Neural progenitor cell (in vitro differentiated cells): ENCODE results near the gene MOSPD2.

Experiments
- CTCF ChIP-seq: fragments of 200-600 bp; sonication (generic); IDR thresholded peaks from 2 replicates; pipeline ENCODE4 v1.5.1; 2017; ENCODE audit warnings: antibody characterized with exemption, mild to moderate bottlenecking
- EZH2phosphoT487 ChIP-seq: fragments of 200-600 bp; sonication (generic); IDR thresholded peaks from 2 replicates; pipeline ENCODE4 v1.6.1; 2017; ENCODE audit warnings: antibody characterized with exemption

DNA sequence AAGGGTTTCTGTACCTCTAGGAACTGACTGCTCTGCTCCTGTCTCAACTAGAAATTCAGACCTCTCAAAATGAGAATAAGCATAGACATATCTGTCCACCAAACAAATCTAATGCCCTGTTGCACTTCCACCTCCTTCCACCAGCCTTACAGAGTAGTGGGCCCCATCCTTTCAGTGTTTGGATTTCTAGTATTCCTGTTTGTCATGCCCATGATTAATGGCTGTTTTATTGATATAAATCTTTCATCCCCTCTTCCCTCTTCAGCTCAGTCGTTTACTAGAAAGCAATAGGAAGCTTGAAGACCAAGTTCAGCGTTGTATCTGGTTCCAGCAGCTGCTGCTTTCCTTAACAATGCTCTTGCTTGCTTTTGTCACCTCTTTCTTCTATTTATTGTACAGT is 46.2 kb downstream of the MOSPD2 start:
- TF ChIP-seq CTCF: no peak
- TF ChIP-seq EZH2phosphoT487: no peak
